Sigmoid colon (tissue), 7 donors: ENCODE data around the gene DPYSL5. TPM values are rescaled to one million over a fixed set of nuclear protein-coding genes. Genes with fewer than 3 reads are reported as not detected.

ENCODE experiments used
- DNase-seq: peaks from one replicate; pipeline ENCODE4 v3.0.0-alpha.2; 2019
- H3K27ac ChIP-seq, 4 donors: fragments of 200-600 bp; sonication (generic); one replicate each; pipeline ENCODE4 v1.5.1; 2016 to 2019; ENCODE audit warnings: mild to moderate bottlenecking in 1 of 4
- H3K27me3 ChIP-seq, 3 donors: fragments of 200-600 bp; sonication (generic); one replicate each; pipeline ENCODE4 v1.5.1; 2019; ENCODE audit warnings: mild to moderate bottlenecking in 1 of 3
- H3K36me3 ChIP-seq, 4 donors: fragments of 200-600 bp; sonication (generic); one replicate each; pipeline ENCODE4 v1.5.1; 2016 to 2019
- H3K4me1 ChIP-seq, 4 donors: fragments of 200-600 bp; sonication (generic); one replicate each; pipeline ENCODE4 v1.5.1; 2017 to 2019
- H3K4me3 ChIP-seq, 4 donors: fragments of 200-600 bp; sonication (generic); one replicate each; pipeline ENCODE4 v1.5.1; 2017 to 2019; ENCODE audit warnings: mild to moderate bottlenecking in 2 of 4, moderate library complexity in 1 of 4
- H3K9me3 ChIP-seq, 4 donors: fragments of 200-600 bp in 3 of 4; sonication (generic) in 3 of 4; one replicate each; pipeline versions ENCODE4 v1.5.1 to v1.6.1; 2013 to 2019
- CTCF ChIP-seq, 4 experiments: fragments of 450-650 bp in 3 of 4; fragments of 200-600 bp in 1 of 4; IDR thresholded peaks; one replicate each; pipeline ENCODE4 v1.5.1; 2016 to 2019; ENCODE audit warnings: antibody characterized with exemption in 4 of 4, mild to moderate bottlenecking in 3 of 4, moderate library complexity in 2 of 4
- EP300 ChIP-seq, 4 donors: sonication (generic); formaldehyde crosslinking; IDR thresholded peaks; one replicate each; pipeline ENCODE4 v1.6.1; 2017; ENCODE audit warnings: antibody characterized with exemption in 4 of 4
- POLR2A ChIP-seq, 2 donors: fragments of 450-650 bp; IDR thresholded peaks; one replicate each; pipeline ENCODE4 v1.6.1; 2016; ENCODE audit warnings: antibody characterized with exemption in 2 of 2, mild to moderate bottlenecking in 2 of 2, moderate library complexity in 2 of 2
- POLR2AphosphoS5 ChIP-seq, 4 donors: sonication (generic); formaldehyde crosslinking; IDR thresholded peaks; one replicate each; pipeline ENCODE4 v1.6.1; 2017; ENCODE audit warnings: antibody characterized with exemption in 4 of 4
- WGBS, 2 donors: extraction: QIAGEN DNeasy Blood & Tissue Kit; methylation state at CpG; one replicate each; pipeline ENCODE4 v1.1.7; 2013; 5-methylcytosine and 5-hydroxymethylcytosine counted together
- intact Hi-C: fragments of 100-400 bp; cut with DNase I; formaldehyde crosslinking; loops from one replicate; pipeline ENCODE4 v1.15.1; 2023
- polyA plus RNA-seq, 3 donors: library from polyadenylated mRNA; stranded (reverse); fragments of 200-250 nt; gene quantifications; one replicate each; pipeline ENCODE4 v1.2.3, GENCODE V29; 2013
- total RNA-seq, 4 donors: library from RNA; depleted of rRNA; stranded (reverse); fragments of >200 nt; gene quantifications; one replicate each; pipeline ENCODE4 v1.1.0, GENCODE V29; 2016
- donor health status: healthy with polysubstance abuse.
- donor health status: Bipolar disorder and iron deficiency.
- donor health status: healthy.

The DPYSL5 gene
- total and polyA plus RNA-seq, 7 donors: 0.16 to 1.9 (median 0.74) TPM; not detected in 2

- Histone ChIP-seq H3K4me1 (peaks cover 0 to 23% (median 23%) of the 10 kb centered on the region in 4 donors), H3K27me3 (peaks cover 22 to 85% (median 37%) of the 10 kb centered on the region in 3 donors), H3K36me3 (no peaks in the 10 kb centered on the region), H3K9me3 (no peaks in the 10 kb centered on the region), H3K4me3 (no peak overlapping the region), H3K27ac (no peak overlapping the region)
- no peak for TF ChIP-seq CTCF (IDR thresholded peaks at IDR 0.05)
- no peak for TF ChIP-seq EP300 (IDR thresholded peaks at IDR 0.05)
- no peak for TF ChIP-seq POLR2AphosphoS5 (IDR thresholded peaks at IDR 0.05)
- no peak for TF ChIP-seq POLR2A (IDR thresholded peaks at IDR 0.05)
- 66 to 70% methylated on average over 7 of the region's 7 CpGs for WGBS, 2 donors
- intact Hi-C loops: no loop called here
- DNase-seq: no peak
Observed at GRCh38 chr2:26852405-26853306, 4.7 kb downstream of the DPYSL5 start.

GRCh38 chr2:26853751-26854150, 5.8 kb downstream of the DPYSL5 start:
- Histone ChIP-seq H3K27ac (no peak overlapping the region), H3K9me3 (no peaks in the 10 kb centered on the region), H3K27me3 (peaks cover 12 to 82% (median 26%) of the 10 kb centered on the region in 3 donors), H3K4me3 (no peak overlapping the region), H3K36me3 (no peaks in the 10 kb centered on the region), H3K4me1 (peaks cover 0 to 12% (median 12%) of the 10 kb centered on the region in 4 donors)
- TF ChIP-seq CTCF (IDR thresholded peaks at IDR 0.05) (no peak), POLR2A (IDR thresholded peaks at IDR 0.05) (no peak), POLR2AphosphoS5 (IDR thresholded peaks at IDR 0.05) (no peak), EP300 (IDR thresholded peaks at IDR 0.05) (no peak)
- DNase-seq: no peak
- intact Hi-C loops: no loop called here

- DNase-seq: no peak
- no peak overlapping the region for H3K4me3 ChIP-seq
- TF ChIP-seq EP300 (IDR thresholded peaks at IDR 0.05) (no peak), CTCF (IDR thresholded peaks at IDR 0.05) (no peak), POLR2AphosphoS5 (IDR thresholded peaks at IDR 0.05) (no peak), POLR2A (IDR thresholded peaks at IDR 0.05) (no peak)
- H3K4me1 ChIP-seq: peaks cover 0 to 6% (median 6%) of the 10 kb centered on the region in 4 donors
- H3K27ac ChIP-seq: no peak overlapping the region
- intact Hi-C loops: no loop called here
- H3K36me3 ChIP-seq: no peaks in the 10 kb centered on the region
- 31 to 78% methylated on average over 1 of the region's 1 CpG for WGBS, 2 donors
- H3K27me3 ChIP-seq: peaks cover 5 to 78% (median 20%) of the 10 kb centered on the region in 3 donors
- no peaks in the 10 kb centered on the region for H3K9me3 ChIP-seq
Observed at GRCh38 chr2:26854283-26854827, 6.4 kb downstream of the DPYSL5 start.

GRCh38 chr2:26855466-26855865, 7.5 kb downstream of the DPYSL5 start:
- H3K4me3 ChIP-seq: no peak overlapping the region
- no peaks in the 10 kb centered on the region for H3K36me3 ChIP-seq
- WGBS, 2 donors: 79 to 89% methylated on average over 7 of the region's 7 CpGs
- peaks cover 0 to 75% (median 9%) of the 10 kb centered on the region in 3 donors for H3K27me3 ChIP-seq
- H3K4me1 ChIP-seq: no peaks in the 10 kb centered on the region
- no peak overlapping the region for H3K27ac ChIP-seq
- intact Hi-C loops: no loop called here
- H3K9me3 ChIP-seq: no peaks in the 10 kb centered on the region
- DNase-seq: no peak
- TF ChIP-seq EP300 (IDR thresholded peaks at IDR 0.05) (no peak), POLR2A (IDR thresholded peaks at IDR 0.05) (no peak), POLR2AphosphoS5 (IDR thresholded peaks at IDR 0.05) (no peak), CTCF (IDR thresholded peaks at IDR 0.05) (no peak)
